ENCODE data around the gene BACE2. TPM values are rescaled to one million over a fixed set of nuclear protein-coding genes. Genes with fewer than 3 reads are reported as not detected.

BACE2 gene
- total and polyA plus RNA-seq, 2 donors (not counting 1 experiment from before 2014, with no cell fraction given): 19.5 to 31.5 TPM

DNA sequence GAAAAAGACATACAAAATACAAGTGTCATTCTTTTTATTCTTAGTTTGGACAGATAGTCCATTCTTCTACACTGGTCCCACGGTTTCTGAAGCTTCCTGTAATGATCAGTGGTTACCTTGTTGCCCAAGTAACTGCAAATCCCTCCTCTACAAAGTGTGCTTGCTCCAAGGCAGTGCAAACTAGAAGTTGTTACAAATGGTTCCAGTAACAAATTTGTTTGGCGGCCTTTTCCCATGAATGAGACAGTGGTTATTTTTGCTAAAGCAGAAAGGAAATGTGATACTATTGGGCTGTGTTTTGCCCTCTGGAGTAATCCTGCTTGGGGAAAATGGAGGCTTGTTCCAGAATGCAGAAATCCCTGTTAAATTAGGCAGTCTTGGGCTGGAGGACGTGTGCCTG is 8.9 kb downstream of the BACE2 start:
- Histone ChIP-seq H3K9me3 (ENCODE audit: control insufficient read depth, insufficient read depth, low read depth, low read length) (no peaks in the 10 kb centered on the region), H3K4me2 (ENCODE audit: extremely low read depth, insufficient read depth, low read length) (no peak overlapping the region), H4K20me1 (ENCODE audit: control insufficient read depth, extremely low read depth, insufficient read depth, low read length) (no peaks in the 10 kb centered on the region), H3K27me3 (ENCODE audit: control insufficient read depth, insufficient read depth, low read length) (no peaks in the 10 kb centered on the region), H3K9ac (ENCODE audit: insufficient read depth, low read length) (no peak overlapping the region), H3K4me3 (replicated peaks in 1 of 4; ENCODE audit: control extremely low read depth in 1 of 4, insufficient read depth in 1 of 4, low read depth in 3 of 4, low read length in 4 of 4) (no peak overlapping the region), H3K36me3 (ENCODE audit: control insufficient read depth, insufficient read depth, low read length) (no peaks in the 10 kb centered on the region), H3K27ac (ENCODE audit: insufficient read depth, low read length) (no peak overlapping the region), H2AFZ (ENCODE audit: low read length) (no peak overlapping the region), H3K4me1 (ENCODE audit: control insufficient read depth, extremely low read depth, insufficient read depth, low read length) (no peaks in the 10 kb centered on the region), H3K79me2 (ENCODE audit: control insufficient read depth, insufficient read depth, low read length) (peaks cover 3% of the 10 kb centered on the region)
- TF ChIP-seq, protein P1, sequence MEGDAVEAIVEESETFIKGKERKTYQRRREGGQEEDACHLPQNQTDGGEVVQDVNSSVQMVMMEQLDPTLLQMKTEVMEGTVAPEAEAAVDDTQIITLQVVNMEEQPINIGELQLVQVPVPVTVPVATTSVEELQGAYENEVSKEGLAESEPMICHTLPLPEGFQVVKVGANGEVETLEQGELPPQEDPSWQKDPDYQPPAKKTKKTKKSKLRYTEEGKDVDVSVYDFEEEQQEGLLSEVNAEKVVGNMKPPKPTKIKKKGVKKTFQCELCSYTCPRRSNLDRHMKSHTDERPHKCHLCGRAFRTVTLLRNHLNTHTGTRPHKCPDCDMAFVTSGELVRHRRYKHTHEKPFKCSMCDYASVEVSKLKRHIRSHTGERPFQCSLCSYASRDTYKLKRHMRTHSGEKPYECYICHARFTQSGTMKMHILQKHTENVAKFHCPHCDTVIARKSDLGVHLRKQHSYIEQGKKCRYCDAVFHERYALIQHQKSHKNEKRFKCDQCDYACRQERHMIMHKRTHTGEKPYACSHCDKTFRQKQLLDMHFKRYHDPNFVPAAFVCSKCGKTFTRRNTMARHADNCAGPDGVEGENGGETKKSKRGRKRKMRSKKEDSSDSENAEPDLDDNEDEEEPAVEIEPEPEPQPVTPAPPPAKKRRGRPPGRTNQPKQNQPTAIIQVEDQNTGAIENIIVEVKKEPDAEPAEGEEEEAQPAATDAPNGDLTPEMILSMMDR (conservative IDR thresholded peaks at IDR 0.05 in 1 of 2, IDR thresholded peaks at IDR 0.05 in 1 of 2; ENCODE audit: low read depth in 1 of 2, low read length in 2 of 2): no peak
- TF ChIP-seq EZH2 (IDR thresholded peaks at IDR 0.05; ENCODE audit: low read length, missing control alignments): no peak
- no peak for DNase-seq (ENCODE audit: low read depth in 2 of 2)

DNA sequence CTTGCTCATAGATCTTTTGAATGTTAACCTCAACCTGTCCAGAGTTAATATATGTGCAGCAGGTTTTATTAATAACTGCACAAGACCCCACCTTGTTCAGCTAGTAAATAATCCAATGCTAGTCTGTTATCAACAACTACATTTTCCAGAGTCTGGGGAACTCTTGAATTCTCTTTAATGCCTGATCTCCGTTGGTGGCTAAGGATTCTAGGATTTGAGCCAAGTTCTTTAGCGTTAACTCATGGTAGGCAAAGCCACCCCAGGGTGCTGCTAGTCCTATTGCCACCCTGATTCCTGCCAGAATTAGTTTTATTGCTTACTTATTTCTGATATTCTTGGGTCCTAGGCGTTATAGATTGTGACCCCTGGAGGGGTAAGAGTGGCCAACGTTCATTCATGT is 12.8 kb downstream of the BACE2 start:
- no peaks in the 10 kb centered on the region for H3K9me3 ChIP-seq (ENCODE audit: control insufficient read depth, insufficient read depth, low read depth, low read length)
- DNase-seq (ENCODE audit: low read depth in 2 of 2): no peak
- no peak overlapping the region for H3K4me3 ChIP-seq (replicated peaks in 1 of 4; ENCODE audit: control extremely low read depth in 1 of 4, insufficient read depth in 1 of 4, low read depth in 3 of 4, low read length in 4 of 4)
- H3K9ac ChIP-seq (ENCODE audit: insufficient read depth, low read length): no peak overlapping the region
- H3K27me3 ChIP-seq (ENCODE audit: control insufficient read depth, insufficient read depth, low read length): no peaks in the 10 kb centered on the region
- no peak overlapping the region for H2AFZ ChIP-seq (ENCODE audit: low read length)
- TF ChIP-seq, protein P1 (conservative IDR thresholded peaks at IDR 0.05 in 1 of 2, IDR thresholded peaks at IDR 0.05 in 1 of 2; ENCODE audit: low read depth in 1 of 2, low read length in 2 of 2): no peak
- TF ChIP-seq EZH2 (IDR thresholded peaks at IDR 0.05; ENCODE audit: low read length, missing control alignments): no peak
- H3K79me2 ChIP-seq (ENCODE audit: control insufficient read depth, insufficient read depth, low read length): no peaks in the 10 kb centered on the region
- no peak overlapping the region for H3K4me2 ChIP-seq (ENCODE audit: extremely low read depth, insufficient read depth, low read length)
- H3K27ac ChIP-seq (ENCODE audit: insufficient read depth, low read length): no peak overlapping the region
- no peaks in the 10 kb centered on the region for H4K20me1 ChIP-seq (ENCODE audit: control insufficient read depth, extremely low read depth, insufficient read depth, low read length)
- H3K36me3 ChIP-seq (ENCODE audit: control insufficient read depth, insufficient read depth, low read length): no peaks in the 10 kb centered on the region
- H3K4me1 ChIP-seq (ENCODE audit: control insufficient read depth, extremely low read depth, insufficient read depth, low read length): no peaks in the 10 kb centered on the region

DNA sequence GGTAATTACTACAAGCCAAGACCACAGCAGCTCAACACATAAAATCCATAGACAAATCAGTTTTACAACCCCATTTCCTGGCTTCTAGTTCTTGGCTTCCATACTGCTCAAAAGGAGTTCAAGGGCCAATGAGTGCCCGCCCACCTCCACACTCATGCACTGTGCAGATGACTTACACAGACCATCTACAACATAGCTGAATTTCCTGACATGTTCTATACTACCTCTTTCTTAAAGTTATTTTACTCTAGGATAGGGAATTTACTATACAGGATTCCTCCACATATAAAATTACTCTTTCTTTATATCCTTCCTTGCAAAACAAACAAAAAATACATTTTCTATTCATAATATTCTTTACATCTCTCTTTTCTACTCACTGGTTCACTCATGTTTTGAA is 14.6 kb downstream of the BACE2 start:
- H3K27ac ChIP-seq (ENCODE audit: insufficient read depth, low read length): no peak overlapping the region
- TF ChIP-seq, protein P1 (conservative IDR thresholded peaks at IDR 0.05 in 1 of 2, IDR thresholded peaks at IDR 0.05 in 1 of 2; ENCODE audit: low read depth in 1 of 2, low read length in 2 of 2): no peak
- TF ChIP-seq EZH2 (IDR thresholded peaks at IDR 0.05; ENCODE audit: low read length, missing control alignments): no peak
- H2AFZ ChIP-seq (ENCODE audit: low read length): no peak overlapping the region
- no peaks in the 10 kb centered on the region for H4K20me1 ChIP-seq (ENCODE audit: control insufficient read depth, extremely low read depth, insufficient read depth, low read length)
- no peak overlapping the region for H3K4me3 ChIP-seq (replicated peaks in 1 of 4; ENCODE audit: control extremely low read depth in 1 of 4, insufficient read depth in 1 of 4, low read depth in 3 of 4, low read length in 4 of 4)
- H3K9ac ChIP-seq (ENCODE audit: insufficient read depth, low read length): no peak overlapping the region
- no peaks in the 10 kb centered on the region for H3K36me3 ChIP-seq (ENCODE audit: control insufficient read depth, insufficient read depth, low read length)
- DNase-seq (ENCODE audit: low read depth in 2 of 2): no peak
- H3K9me3 ChIP-seq (ENCODE audit: control insufficient read depth, insufficient read depth, low read depth, low read length): no peaks in the 10 kb centered on the region
- H3K79me2 ChIP-seq (ENCODE audit: control insufficient read depth, insufficient read depth, low read length): no peaks in the 10 kb centered on the region
- H3K27me3 ChIP-seq (ENCODE audit: control insufficient read depth, insufficient read depth, low read length): no peaks in the 10 kb centered on the region
- no peak overlapping the region for H3K4me2 ChIP-seq (ENCODE audit: extremely low read depth, insufficient read depth, low read length)
- H3K4me1 ChIP-seq (ENCODE audit: control insufficient read depth, extremely low read depth, insufficient read depth, low read length): no peaks in the 10 kb centered on the region

All from fibroblast of lung (primary cell).